ENCODE data around the gene MOB1B.

Gene MOB1B

GRCh38 chr4:70914000-70914399, 11.8 kb downstream of the MOB1B start:
- DNase-seq (ENCODE audit: low read depth): no peak
- TF ChIP-seq CTCF (conservative IDR thresholded peaks at IDR 0.05; ENCODE audit: low read depth, low read length): no peak
- no peak overlapping the region for H3K4me3 ChIP-seq (ENCODE audit: low read depth, low read length)

GRCh38 chr4:70914631-70915030, 12.5 kb downstream of the MOB1B start:
- DNase-seq (ENCODE audit: low read depth): no peak
- TF ChIP-seq CTCF (conservative IDR thresholded peaks at IDR 0.05; ENCODE audit: low read depth, low read length): no peak
- no peak overlapping the region for H3K4me3 ChIP-seq (ENCODE audit: low read depth, low read length)

GRCh38 chr4:70915036-70915815, 13.1 kb downstream of the MOB1B start:
- no peak for TF ChIP-seq CTCF (conservative IDR thresholded peaks at IDR 0.05; ENCODE audit: low read depth, low read length)
- DNase-seq (ENCODE audit: low read depth): peak; percentile 46
- H3K4me3 ChIP-seq (ENCODE audit: low read depth, low read length): no peak overlapping the region

GRCh38 chr4:70915874-70916559, 13.8 kb downstream of the MOB1B start:
- no peak for DNase-seq (ENCODE audit: low read depth)
- TF ChIP-seq CTCF (conservative IDR thresholded peaks at IDR 0.05; ENCODE audit: low read depth, low read length): no peak
- H3K4me3 ChIP-seq (ENCODE audit: low read depth, low read length): no peak overlapping the region

- H3K4me3 ChIP-seq (ENCODE audit: low read depth, low read length): no peak overlapping the region
- TF ChIP-seq CTCF (conservative IDR thresholded peaks at IDR 0.05; ENCODE audit: low read depth, low read length): no peak
- no peak for DNase-seq (ENCODE audit: low read depth)
Measured at GRCh38 chr4:70920592-70920991, 18.4 kb downstream of the MOB1B start.

GRCh38 chr4:70925418-70925817, 23.2 kb downstream of the MOB1B start:
- H3K4me3 ChIP-seq (ENCODE audit: low read depth, low read length): no peak overlapping the region
- TF ChIP-seq CTCF (conservative IDR thresholded peaks at IDR 0.05; ENCODE audit: low read depth, low read length): no peak
- no peak for DNase-seq (ENCODE audit: low read depth)
